Measurements from ENCODE around the gene FHL3.

- no peak for TF ChIP-seq ELF1 (tag; IDR thresholded peaks at IDR 0.05)
- TF ChIP-seq TAF15 (IDR thresholded peaks at IDR 0.05; ENCODE audit: low read depth, low read length), result no peak
- TF ChIP-seq CTCF (IDR thresholded peaks at IDR 0.05 in 2 of 3, conservative IDR thresholded peaks at IDR 0.05 in 1 of 3; ENCODE audit: insufficient read depth in 2 of 3, low read depth in 1 of 3, low read length in 3 of 3), result no peak
- 0 out of 2 replicates have a peak, but pooled peaks have one; percentile 50 for TF ChIP-seq POLR2A (conservative IDR thresholded peaks at IDR 0.05)
- no peak for TF ChIP-seq AFF4 (CRISPR knock-in tag; IDR thresholded peaks at IDR 0.05)
- TF ChIP-seq NONO (IDR thresholded peaks at IDR 0.05; ENCODE audit: low read depth in 2 of 2, low read length in 1 of 2), result peak in 1 of 2 experiments; percentile 76; a peak in 2 of 4 replicates
- TF ChIP-seq TFAM (CRISPR knock-in tag; conservative IDR thresholded peaks at IDR 0.05), result no peak
- no peak for TF ChIP-seq EGR1 (conservative IDR thresholded peaks at IDR 0.05)
- no peak for TF ChIP-seq ZZZ3 (IDR thresholded peaks at IDR 0.05)
- no peak; the same call in 1 of the 2 replicates for TF ChIP-seq ZSCAN29 (IDR thresholded peaks at IDR 0.05)
- TF ChIP-seq GATAD2B (IDR thresholded peaks at IDR 0.05; ENCODE audit: borderline replicate concordance), result peak; percentile 78
- no peak for TF ChIP-seq USF2 (CRISPR knock-in tag; IDR thresholded peaks at IDR 0.05)
- no peak for TF ChIP-seq EP300 (IDR thresholded peaks at IDR 0.05; ENCODE audit: low read length)
Observed at GRCh38 chr1:38005195-38006007, at the start of gene FHL3.
